ENCODE measurements around the gene C4orf50.

- TF ChIP-seq EZH2 (IDR thresholded peaks at IDR 0.05; ENCODE audit: insufficient read depth, poor library complexity, severe bottlenecking) (no peak), EZH2phosphoT487 (IDR thresholded peaks at IDR 0.05; ENCODE audit: insufficient read depth, low read depth) (no peak)
These were observed 122.9 kb downstream of the C4orf50 start for GRCh38 chr4:5895287-5895686.

All from GM23248 (cell line).